MM.1S (cell line): ENCODE results near the gene GABRG3.

Experiments used
- EZH2phosphoT487 ChIP-seq: fragments of 300-600 bp; sonication (generic); IDR thresholded peaks from 2 replicates; pipeline ENCODE4 v1.6.1; 2018; ENCODE audit warnings: antibody characterized with exemption, low read length
- TF ChIP-seq, protein P1 (sequence below): fragments of 300-600 bp; sonication (generic); IDR thresholded peaks from 2 replicates; pipeline ENCODE4 v1.5.1; 2016; ENCODE audit warnings: antibody characterized with exemption, low read length, mixed read lengths

GRCh38 chr15:26970712-26971210, at the start of gene GABRG3:
- no peak for TF ChIP-seq EZH2phosphoT487
- TF ChIP-seq, protein P1, sequence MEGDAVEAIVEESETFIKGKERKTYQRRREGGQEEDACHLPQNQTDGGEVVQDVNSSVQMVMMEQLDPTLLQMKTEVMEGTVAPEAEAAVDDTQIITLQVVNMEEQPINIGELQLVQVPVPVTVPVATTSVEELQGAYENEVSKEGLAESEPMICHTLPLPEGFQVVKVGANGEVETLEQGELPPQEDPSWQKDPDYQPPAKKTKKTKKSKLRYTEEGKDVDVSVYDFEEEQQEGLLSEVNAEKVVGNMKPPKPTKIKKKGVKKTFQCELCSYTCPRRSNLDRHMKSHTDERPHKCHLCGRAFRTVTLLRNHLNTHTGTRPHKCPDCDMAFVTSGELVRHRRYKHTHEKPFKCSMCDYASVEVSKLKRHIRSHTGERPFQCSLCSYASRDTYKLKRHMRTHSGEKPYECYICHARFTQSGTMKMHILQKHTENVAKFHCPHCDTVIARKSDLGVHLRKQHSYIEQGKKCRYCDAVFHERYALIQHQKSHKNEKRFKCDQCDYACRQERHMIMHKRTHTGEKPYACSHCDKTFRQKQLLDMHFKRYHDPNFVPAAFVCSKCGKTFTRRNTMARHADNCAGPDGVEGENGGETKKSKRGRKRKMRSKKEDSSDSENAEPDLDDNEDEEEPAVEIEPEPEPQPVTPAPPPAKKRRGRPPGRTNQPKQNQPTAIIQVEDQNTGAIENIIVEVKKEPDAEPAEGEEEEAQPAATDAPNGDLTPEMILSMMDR, result no peak
